HepG2 (cell line): ENCODE data around the gene ICE2.

Source experiments
- BCL3 ChIP-seq: sonication (generic); formaldehyde crosslinking; IDR thresholded peaks from 2 replicates; pipeline ENCODE4 v1.5.1; 2020; ENCODE audit warnings: mild to moderate bottlenecking, missing genetic modification reagents, moderate library complexity
- CTCF ChIP-seq: sonication (generic); formaldehyde crosslinking; IDR thresholded peaks from 2 replicates; pipeline ENCODE4 v1.5.0; 2020; ENCODE audit warnings: mild to moderate bottlenecking, missing genetic modification reagents, moderate library complexity
- EZH2 ChIP-seq: conservative IDR thresholded peaks from 2 replicates; pipeline ENCODE4 v1.6.1; 2012; ENCODE audit warnings: mild to moderate bottlenecking, low read depth, low read length, moderate library complexity
- HBP1 ChIP-seq: IDR thresholded peaks from 2 replicates; pipeline ENCODE4 v1.6.1; 2016; ENCODE audit warnings: low read depth, control low read depth
- IRF1 ChIP-seq: sonication (generic); formaldehyde crosslinking; IDR thresholded peaks from 2 replicates; pipeline ENCODE4 v1.4.0; 2020; ENCODE audit warnings: low read depth, mild to moderate bottlenecking, missing genetic modification reagents
- RFXANK ChIP-seq: IDR thresholded peaks from 2 replicates; pipeline ENCODE4 v1.6.1; 2016
- SMC3 ChIP-seq: IDR thresholded peaks from 2 replicates; pipeline ENCODE4 v1.6.1; 2011; ENCODE audit warnings: low read length, improper control_type of control experiment
- SOX5 ChIP-seq: IDR thresholded peaks from 2 replicates; pipeline ENCODE4 v1.6.1; 2016; ENCODE audit warnings: borderline replicate concordance
- SP1 ChIP-seq, 2 experiments: fragments of 450-650 bp in 1 of 2; sonication (generic) in 1 of 2; formaldehyde crosslinking in 1 of 2; IDR thresholded peaks; 2 replicates each; pipeline versions ENCODE4 v1.4.0 to v1.6.1; 2016 to 2020; ENCODE audit warnings: missing genetic modification reagents in 1 of 2
- SUZ12 ChIP-seq: fragments of 150-350 bp; IDR thresholded peaks from 2 replicates; pipeline ENCODE4 v1.6.1; 2014; ENCODE audit warnings: low read depth, low read length
- USF2 ChIP-seq, 2 experiments: sonication (generic) in 1 of 2; formaldehyde crosslinking in 1 of 2; IDR thresholded peaks; 2 replicates each; pipeline versions ENCODE4 v1.5.1 to v1.6.1; 2011 to 2020; ENCODE audit warnings: borderline replicate concordance in 1 of 2, low read depth in 1 of 2, low read length in 1 of 2, mild to moderate bottlenecking in 1 of 2, missing genetic modification reagents in 1 of 2, moderate library complexity in 1 of 2
- YY1 ChIP-seq: IDR thresholded peaks from 2 replicates; pipeline ENCODE4 v1.6.1; 2011; ENCODE audit warnings: low read length, low read depth, moderate library complexity, mild to moderate bottlenecking; ENCODE audit not compliant: insufficient read depth, insufficient replicate concordance
- ZBTB34 ChIP-seq: sonication (generic); formaldehyde crosslinking; IDR thresholded peaks from 2 replicates; pipeline ENCODE4 v1.8.0; 2022; ENCODE audit warnings: mild to moderate bottlenecking, missing genetic modification reagents
- ZNF232 ChIP-seq: sonication (generic); formaldehyde crosslinking; IDR thresholded peaks from 2 replicates; pipeline ENCODE4 v1.4.0; 2020; ENCODE audit warnings: missing genetic modification reagents, borderline replicate concordance

- TF ChIP-seq HBP1 (CRISPR knock-in tag) (no peak), RFXANK (no peak), ZBTB34 (CRISPR knock-in tag) (no peak), CTCF (CRISPR knock-in tag) (no peak), EZH2 (no peak), BCL3 (no peak), IRF1 (CRISPR knock-in tag) (no peak), USF2 (IDR thresholded peaks at IDR 0.05; ENCODE audit: low read depth, low read length) (no peak), USF2 (CRISPR knock-in tag; IDR thresholded peaks at IDR 0.05; ENCODE audit: borderline replicate concordance) (no peak), SUZ12 (no peak), ZNF232 (no peak), YY1 (no peak), SMC3 (no peak), SOX5 (no peak), SP1 (IDR thresholded peaks at IDR 0.05) (no peak), SP1 (CRISPR knock-in tag; IDR thresholded peaks at IDR 0.05) (no peak)
These were observed 108.7 kb downstream of the ICE2 start for GRCh38 chr15:60370105-60370868.
